Renal cortical epithelial cell (primary cell): Measurements from ENCODE around the gene ROPN1L. TPM values are rescaled to one million over a fixed set of nuclear protein-coding genes. Genes with fewer than 3 reads are reported as not detected.

Experiments
- DNase-seq: peaks from one replicate; pipeline ENCODE4 v3.0.0-alpha.2; 2011; ENCODE audit warnings: low read depth
- total RNA-seq: library from RNA; depleted of rRNA; stranded (reverse); fragments of >200 nt; gene quantifications from 2 replicates; pipeline ENCODE4 v1.2.3, GENCODE V29; 2014

ROPN1L gene
- total RNA-seq, 1 donor from 2014 or later: 3.1 TPM

DNA sequence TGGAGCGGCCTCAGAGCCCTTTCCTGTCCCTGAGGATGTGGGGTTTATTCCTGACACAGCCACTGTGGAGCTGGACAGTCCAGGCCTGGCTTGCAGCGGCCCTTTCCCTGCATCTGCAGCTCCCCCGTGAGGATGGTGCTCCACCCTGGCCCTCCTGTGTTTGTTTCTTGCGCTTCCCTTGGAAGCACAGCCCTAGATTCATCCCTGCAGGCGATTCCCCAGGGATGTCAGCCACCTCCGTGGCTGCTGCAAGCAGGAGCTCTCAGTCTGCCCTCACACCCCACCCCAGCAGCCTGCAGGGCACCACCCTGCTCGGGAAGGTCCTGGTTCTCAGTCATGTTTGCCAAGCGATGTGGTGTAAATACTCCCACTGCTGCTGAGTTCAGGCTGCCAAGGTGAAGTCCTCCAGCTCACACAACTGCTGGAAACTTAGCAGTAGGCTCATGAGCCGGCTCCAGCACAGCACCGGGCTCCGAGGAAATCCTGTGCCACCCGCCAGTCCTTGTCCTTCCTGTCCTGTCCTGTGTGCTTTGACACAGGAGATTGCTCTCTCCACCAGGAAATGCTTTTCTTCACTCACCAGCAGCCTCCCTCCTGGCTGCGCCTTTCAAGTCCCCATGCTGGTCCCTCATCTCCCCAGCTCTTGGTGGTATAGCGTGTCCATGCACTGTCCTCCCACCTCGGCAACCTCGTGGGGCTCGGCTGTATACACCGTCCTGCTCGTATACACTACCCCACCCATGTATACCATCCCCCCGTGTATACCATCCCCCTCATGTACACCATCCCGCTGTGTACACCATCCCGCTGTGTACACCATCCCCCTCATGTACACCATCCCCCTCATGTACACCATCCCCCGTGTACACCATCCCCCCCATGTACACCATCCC lies 16.2 kb downstream of the ROPN1L start:
- peak; percentile 29 for DNase-seq

DNA sequence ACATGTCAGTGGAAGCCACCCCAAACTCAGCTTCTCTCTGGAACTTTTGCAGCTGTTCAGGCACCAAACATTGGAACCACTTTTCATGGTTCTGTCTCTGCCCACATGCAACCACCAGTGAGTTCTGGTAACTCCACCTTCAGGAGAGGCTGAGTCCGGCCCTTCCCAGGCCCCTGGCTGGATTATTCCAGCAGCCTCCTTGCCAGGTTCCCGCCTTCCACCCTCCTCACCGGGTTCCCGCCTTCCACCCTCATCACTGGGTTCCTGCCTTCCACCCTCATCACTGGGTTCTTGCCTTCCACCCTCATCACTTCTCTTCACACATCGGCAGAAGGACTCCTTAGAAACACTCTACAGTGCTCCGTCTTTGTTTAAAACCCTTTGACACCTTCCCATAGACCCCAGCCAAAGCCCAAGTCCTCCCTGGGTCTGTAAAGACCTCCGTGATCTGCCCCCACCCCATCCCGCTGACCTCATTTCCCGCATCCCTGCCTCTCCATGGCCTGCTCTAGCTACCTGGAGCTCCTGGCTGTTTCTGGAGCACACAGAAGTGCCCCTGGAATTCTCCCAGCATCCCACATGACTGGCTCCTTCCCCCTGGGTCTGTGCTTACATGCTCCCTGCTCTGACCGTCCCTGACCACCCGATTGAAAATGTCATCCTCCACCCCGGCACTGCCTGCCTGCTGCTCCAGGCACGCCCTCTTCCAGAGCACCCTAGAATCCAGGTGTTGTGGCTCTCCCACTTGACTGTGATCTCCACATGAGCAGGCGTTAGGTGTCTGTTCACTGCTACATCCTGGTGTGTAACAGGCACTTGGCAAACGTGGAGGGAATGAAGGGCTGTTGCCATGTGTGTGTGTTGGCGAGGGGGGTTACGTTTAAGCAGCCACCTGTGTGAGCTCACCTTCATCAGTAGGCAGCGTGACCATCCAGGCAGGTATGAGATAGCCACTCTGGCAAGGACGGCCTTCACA lies 17.7 kb downstream of the ROPN1L start:
- no peak for DNase-seq

- DNase-seq: peak; percentile 48
Observed at GRCh38 chr5:10460252-10460906, 18.7 kb downstream of the ROPN1L start.

DNA sequence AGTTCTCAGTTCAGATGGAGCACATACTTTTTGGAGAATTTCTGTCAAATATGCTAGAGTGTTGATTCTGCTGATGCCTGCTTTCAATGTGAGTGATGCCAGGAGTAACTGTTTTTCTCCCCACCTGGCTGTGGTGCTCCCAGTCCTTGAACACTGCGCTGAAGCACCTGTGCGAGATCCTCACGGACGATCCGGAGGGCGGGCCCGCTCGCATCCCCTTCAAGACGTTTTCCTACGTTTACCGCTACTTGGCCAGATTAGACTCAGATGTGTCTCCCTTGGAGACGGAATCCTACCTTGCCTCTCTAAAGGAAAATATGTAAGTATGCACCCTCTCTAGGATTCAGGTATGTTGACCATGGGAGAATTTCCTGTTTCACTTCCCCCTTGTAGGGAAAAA lies 19.4 kb downstream of the ROPN1L start:
- no peak for DNase-seq

DNA sequence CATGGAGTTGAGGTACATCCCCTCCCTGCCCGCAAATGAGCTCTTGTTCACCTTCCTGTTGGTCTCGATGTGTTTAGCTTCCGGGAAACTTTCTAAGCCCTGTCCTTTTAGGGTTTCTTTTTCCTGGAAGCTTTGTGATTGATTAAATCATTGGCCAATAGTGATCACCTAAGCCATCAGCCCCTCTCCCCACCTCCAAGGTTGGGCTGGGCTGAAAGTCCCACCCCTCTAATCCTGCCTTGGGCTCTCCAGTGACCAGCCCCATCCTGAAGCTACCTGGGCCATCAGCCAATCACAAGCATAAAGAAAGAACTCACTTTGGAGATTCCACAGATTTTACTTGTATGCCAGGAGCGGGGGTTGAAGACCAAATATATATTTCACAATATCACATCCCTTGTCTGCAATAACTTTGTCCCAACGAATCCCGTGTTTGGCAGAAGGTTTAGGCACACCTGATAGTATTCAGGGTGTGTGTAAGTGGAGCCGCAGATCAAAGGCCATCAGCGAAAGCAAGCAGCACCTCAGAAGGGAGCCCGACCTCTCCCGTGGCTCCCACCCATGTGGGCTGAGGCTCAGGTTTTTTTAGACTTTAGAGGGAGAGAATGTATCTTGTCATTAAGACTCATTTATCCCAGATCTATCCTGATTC lies 20.4 kb downstream of the ROPN1L start:
- no peak for DNase-seq

- no peak for DNase-seq
Observed at GRCh38 chr5:10463566-10463965, 21.9 kb downstream of the ROPN1L start.

- no peak for DNase-seq
Observed at GRCh38 chr5:10464173-10464572, 22.5 kb downstream of the ROPN1L start.

GRCh38 chr5:10465726-10466125 lies 24.0 kb downstream of the ROPN1L start:
- no peak for DNase-seq

GRCh38 chr5:10466446-10467073 lies 24.9 kb downstream of the ROPN1L start:
- DNase-seq: no peak

DNA sequence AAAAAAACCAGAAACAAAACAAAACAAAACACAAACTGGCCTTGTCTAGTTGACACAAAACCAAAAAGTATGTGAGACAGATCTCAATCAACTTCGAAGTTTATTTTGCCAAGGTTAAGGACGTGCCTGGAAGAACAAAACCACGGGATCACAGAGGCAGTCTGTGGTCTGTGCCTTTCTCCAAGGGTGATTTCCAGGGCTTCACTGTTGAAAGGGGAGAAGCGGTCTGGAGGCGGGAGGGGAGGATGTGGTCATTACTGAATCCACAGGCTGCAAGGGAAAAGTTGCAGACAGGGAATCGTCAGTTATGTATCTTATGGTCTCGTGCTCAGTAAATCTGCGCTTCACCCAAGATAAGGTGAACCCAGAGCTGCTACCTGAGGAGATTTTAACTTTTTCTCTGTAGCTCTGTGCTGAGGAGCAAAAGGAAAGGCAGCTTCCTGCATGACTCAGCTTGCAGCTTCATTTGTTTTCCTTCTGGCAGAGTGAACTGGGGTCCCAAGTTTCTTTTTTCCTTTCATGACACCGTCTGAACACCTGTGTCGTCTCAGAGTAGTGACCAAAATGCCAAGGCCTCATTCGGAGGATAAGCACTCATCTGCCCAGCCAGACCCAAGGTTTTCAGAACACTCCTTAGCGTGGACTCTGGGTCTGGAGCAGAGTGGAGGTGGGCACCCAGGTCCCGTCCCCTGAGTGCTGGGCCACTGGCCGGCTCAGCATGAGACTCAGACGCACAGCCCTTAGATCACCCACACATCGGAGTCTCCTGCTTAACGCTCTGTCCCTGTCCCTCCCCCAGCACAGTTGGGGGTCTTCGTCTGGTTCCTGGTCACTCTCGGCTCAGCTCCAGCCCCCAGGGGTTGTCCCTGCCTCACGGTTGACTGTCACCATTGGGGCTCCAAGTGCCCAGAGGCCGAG lies 25.9 kb downstream of the ROPN1L start:
- DNase-seq: peak; percentile 93

DNA sequence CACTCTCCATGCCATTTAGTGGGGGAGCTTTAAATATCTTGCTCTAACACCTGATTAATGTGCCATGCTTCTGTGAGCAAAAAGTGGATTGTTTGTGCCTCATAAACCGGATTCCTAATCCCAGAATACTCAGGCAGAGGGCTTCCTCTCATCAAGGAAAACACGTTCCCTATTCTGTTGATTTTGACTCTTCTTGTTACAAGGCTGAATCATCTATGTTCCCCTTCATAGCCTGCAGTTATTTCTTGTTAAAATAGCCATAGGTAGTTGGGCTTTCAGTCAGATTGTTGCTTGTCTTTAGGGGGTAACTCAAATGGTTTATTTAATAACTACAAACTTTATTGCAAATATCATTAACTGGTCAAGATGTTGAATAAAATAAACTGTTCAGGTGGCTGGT lies 26.6 kb downstream of the ROPN1L start:
- DNase-seq: peak; percentile 78

DNA sequence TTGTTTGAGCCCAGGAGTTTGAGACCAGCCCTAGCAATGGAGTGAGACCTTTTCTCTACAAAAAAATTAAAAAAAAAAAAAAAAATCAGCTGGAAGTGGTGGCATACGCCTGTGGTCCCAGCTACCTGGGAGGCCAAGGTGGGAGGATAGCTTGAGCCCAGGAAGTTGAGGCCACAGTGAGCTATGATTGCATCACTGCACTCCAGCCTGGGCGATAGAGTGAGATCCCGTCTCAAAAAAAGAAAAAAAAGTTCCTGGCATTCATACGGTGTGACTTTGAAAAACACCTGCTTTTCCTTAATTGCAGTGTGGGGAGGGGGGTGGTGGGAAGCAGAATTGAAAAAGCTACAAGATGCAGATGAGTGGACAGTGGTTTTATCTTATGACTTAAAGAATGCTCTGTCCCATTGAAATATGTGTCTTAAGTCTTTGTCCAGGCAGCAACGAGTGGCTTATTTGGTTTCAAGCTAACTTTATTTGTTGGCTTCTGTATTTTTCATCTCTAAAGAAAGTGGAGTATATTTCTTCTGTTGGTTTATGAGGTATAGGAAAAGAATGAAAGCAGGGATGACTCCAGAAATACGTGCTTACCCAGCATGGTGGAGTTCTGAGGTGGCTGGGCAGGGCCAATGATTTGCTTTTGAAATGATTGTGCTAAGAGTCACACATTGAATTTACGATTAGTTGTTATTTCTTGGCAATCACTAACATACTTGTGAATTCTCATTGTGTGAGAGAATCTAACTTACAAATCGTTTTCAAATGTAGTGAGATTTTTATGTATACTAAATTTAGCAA lies 27.8 kb downstream of the ROPN1L start:
- DNase-seq: no peak

DNA sequence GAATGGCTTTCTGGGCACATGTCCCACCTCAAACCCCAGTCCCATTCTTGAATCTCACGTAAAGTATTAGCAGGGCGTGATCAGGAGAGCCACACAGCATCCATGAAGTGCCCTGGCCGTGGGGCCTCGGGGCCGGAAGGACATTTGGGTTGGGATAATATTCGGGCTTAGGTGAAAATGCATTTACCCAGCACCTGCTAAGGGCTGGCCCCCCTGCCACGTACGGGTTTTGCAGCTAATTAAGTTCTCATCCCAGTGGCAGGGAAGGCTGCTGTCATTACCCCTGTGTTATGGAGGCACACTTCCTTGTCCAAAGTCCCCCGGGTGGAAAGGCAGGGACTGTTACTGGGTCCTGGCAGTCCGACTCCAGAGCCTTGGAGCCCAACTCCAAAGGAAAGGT lies 29.0 kb downstream of the ROPN1L start:
- DNase-seq: no peak

DNA sequence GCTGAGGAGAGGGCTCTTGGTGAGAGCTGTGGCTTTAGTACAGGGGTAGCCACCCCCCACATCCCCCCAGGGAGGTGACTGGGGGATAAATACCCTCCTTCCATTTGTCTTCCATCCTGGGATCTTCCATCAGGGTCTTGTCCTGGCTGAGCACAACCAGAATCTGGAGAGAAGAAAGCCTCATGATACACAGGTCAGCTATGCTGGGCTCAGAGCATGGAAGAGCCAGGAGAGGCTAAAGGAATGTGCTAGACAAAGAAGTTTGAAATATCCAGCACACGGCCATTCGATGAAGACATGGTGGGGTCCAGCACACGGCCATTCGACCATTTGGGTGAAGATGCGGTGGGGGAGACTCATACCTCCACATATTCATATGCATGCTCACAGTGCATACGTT lies 30.0 kb downstream of the ROPN1L start:
- DNase-seq: no peak

DNA sequence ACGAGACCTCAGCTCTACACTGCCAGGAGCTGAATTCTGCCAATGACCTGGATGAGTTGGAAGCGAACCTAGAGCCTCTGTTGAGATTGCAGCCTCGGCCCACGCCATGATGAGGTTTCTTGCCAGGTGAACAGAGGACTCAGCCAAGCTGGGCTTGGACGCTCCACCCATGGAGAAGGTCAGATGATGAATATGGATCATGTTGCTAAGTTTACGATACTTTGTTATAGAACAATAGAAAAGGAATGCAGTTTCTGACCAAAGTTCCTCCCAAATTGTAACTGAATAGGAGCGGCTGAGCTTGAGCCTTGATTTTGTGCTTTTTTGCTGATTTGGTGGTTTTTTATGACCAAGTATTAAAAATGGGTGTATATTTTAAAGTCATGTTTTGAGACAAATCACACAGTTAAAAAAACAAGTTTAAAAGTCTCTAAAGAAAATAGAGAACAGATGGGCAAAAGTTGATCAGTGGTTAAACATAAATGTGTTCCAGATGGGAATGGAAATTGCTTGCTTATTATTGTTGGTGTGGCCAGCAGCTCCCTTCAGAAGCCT lies 32.9 kb downstream of the ROPN1L start:
- DNase-seq: no peak

DNA sequence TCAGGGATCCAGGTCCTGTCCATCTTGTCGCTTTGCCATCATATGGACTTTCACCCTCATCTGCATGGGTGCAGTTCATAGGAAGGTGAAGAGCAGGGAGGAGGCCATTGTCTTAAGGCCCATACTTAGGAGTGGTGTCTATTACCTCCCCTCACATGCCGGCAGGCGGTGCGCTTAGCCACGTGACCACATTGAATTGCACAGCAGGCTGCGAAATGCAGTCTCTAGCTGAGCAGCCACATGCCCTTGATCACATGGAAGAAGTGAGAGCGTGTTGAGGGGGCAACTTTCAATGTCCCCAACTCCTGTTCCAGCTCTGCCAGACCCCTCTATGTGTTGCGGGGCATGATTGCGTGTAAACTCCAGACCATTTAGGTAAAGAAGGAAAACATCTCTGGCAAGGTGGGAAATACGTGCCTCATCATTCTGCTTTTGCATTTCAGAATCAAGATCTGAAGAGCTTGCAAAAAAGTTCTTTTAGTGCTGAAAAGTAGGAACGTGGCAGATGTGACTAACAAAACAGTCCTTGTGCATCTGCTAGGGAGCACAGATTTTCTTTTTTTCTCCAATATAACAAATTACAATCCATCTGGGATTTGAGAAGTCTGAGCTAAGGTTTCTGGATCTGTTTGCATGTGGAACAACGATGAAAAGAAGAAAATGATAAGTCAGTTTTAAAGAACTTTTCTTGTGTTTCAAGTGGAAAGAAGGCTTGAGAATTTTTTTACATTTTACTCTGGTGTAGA lies 34.4 kb downstream of the ROPN1L start:
- no peak for DNase-seq

GRCh38 chr5:10476878-10477277 lies 35.2 kb downstream of the ROPN1L start:
- no peak for DNase-seq

DNA sequence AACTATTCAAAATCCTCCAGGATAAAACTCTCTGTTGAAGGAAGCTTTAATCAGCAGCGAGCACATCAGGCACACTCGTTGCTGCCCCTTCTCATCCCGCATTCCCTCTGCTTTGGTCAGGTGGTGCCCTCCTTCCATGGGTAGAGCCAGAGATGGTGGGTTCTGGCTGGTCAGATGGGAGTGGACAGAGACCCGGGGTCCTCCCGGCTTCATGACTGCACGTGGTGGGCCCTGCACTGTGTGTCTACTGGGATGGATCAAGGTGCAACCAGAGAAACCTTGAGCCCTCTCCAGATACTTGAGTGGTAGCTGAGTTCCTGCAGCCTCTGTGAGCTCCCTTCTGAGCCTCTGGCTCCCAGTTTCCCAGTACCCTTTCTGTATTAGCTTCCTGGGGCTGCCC lies 36.3 kb downstream of the ROPN1L start:
- no peak for DNase-seq
